HepG2 (cell line): ENCODE results near the gene GPBAR1. TPM values are rescaled to one million over a fixed set of nuclear protein-coding genes. Genes with fewer than 3 reads are reported as not detected.

Experiments used
- CEBPG ChIP-seq: IDR thresholded peaks from 2 replicates; pipeline ENCODE4 v1.6.1; 2016
- KDM5A ChIP-seq: fragments of 200-600 bp; sonication (generic); IDR thresholded peaks from 2 replicates; pipeline ENCODE4 v1.7.0; 2018; ENCODE audit warnings: antibody characterized with exemption, mild to moderate bottlenecking, low read length, borderline replicate concordance
- SMAD3 ChIP-seq: sonication (generic); formaldehyde crosslinking; IDR thresholded peaks from 2 replicates; pipeline ENCODE4 v1.4.0; 2020; ENCODE audit warnings: missing genetic modification reagents
- ZNF33A ChIP-seq: sonication (generic); formaldehyde crosslinking; IDR thresholded peaks from 2 replicates; pipeline ENCODE4 v1.5.1; 2020; ENCODE audit warnings: missing genetic modification reagents, mild to moderate bottlenecking, moderate library complexity, borderline replicate concordance
- ZNF670 ChIP-seq: sonication (generic); formaldehyde crosslinking; IDR thresholded peaks from 2 replicates; pipeline ENCODE4 v1.8.0; 2022; ENCODE audit warnings: mild to moderate bottlenecking, missing genetic modification reagents, borderline replicate concordance
- polyA plus RNA-seq, 8 experiments: library from polyadenylated mRNA; depleted of rRNA in 3 of 8; stranded (reverse) in 7 of 8; unstranded in 1 of 8; fragments of >200 nt; fragmentation: Illumina TruSeq in 4 of 8; extraction: Trizol in 4 of 8; gene quantifications; 2 replicates each; pipeline versions ENCODE4 v1.2.1 to v1.2.3, GENCODE V29; 2011 to 2016; ENCODE audit warnings: low read depth in 4 of 8, missing spikeins in 1 of 8, mixed read lengths in 1 of 8; ENCODE audit not compliant: insufficient read depth in 1 of 8
- total RNA-seq, 5 experiments: library from RNA; depleted of rRNA; stranded (reverse); fragments of >200 nt; fragmentation: Illumina TruSeq; extraction: Trizol; gene quantifications; 2 replicates each; pipeline ENCODE4 v1.2.3, GENCODE V29; 2016; ENCODE audit warnings: low read depth in 1 of 5
- TF ChIP-seq, protein P1 (sequence below): sonication (generic); formaldehyde crosslinking; IDR thresholded peaks from 2 replicates; pipeline ENCODE4 v1.5.1; 2020; ENCODE audit warnings: mild to moderate bottlenecking, missing genetic modification reagents, borderline replicate concordance
- TF ChIP-seq, protein P2 (sequence below): sonication (generic); formaldehyde crosslinking; IDR thresholded peaks from 2 replicates; pipeline ENCODE4 v1.4.0; 2020; ENCODE audit warnings: missing genetic modification reagents
- TF ChIP-seq, protein P3 (sequence below): sonication (generic); formaldehyde crosslinking; IDR thresholded peaks from 2 replicates; pipeline ENCODE4 v1.5.0; 2020; ENCODE audit warnings: missing genetic modification reagents
- TF ChIP-seq, protein P4 (sequence below): sonication (generic); formaldehyde crosslinking; IDR thresholded peaks from 2 replicates; pipeline ENCODE4 v1.4.0; 2020; ENCODE audit warnings: mild to moderate bottlenecking, missing genetic modification reagents, borderline replicate concordance
- TF ChIP-seq, protein P5 (sequence below): IDR thresholded peaks from 2 replicates; pipeline ENCODE4 v1.6.1; 2016; ENCODE audit warnings: control low read depth
- TF ChIP-seq, protein P6 (sequence below): sonication (generic); formaldehyde crosslinking; IDR thresholded peaks from 2 replicates; pipeline ENCODE4 v1.8.1; 2023; ENCODE audit warnings: mild to moderate bottlenecking, missing genetic modification reagents

The GPBAR1 gene
- total and polyA plus RNA-seq, 2 of the 13 experiments (the other 11 are each of a cell fraction or from before 2014, with no cell fraction given) = 0.05 to 0.09 TPM

DNA sequence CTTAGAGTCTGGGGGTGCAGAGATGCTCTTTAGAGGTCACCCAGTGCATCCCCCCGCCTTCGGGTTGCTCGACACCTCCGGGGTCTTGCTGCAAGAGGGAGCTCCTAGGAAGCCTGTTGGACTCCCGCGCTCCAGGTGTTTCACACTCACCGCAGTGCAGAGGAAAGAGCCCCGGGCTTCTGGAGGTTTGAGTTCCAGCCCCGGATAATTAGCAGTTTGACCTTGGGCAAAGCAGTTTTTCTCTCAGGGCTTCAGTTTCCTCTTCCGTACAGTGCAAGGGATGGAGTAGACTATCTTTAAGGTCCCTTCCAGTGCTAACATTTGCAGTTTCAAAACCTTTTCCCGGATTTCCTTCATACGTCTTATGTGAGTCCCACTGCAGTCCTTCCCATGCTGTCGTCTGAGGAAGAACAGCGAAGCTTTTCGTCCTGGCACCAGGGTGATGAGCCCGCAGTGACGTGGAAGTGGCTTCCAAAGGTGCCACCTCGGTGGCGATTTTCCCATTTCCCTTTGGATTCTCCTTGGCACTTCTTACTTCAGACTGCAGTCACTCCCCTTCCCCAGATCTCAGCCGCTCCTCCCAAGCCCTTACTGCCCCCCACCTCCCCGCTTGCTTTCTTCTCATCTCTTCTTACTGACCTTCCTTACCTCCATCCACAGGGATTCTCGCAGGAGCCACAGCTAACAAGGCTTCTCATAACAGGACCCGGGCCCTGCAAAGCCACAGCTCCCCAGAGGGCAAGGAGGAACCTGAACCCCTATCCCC, 10.1 kb downstream of the GPBAR1 start (continued):
- TF ChIP-seq, protein P1, sequence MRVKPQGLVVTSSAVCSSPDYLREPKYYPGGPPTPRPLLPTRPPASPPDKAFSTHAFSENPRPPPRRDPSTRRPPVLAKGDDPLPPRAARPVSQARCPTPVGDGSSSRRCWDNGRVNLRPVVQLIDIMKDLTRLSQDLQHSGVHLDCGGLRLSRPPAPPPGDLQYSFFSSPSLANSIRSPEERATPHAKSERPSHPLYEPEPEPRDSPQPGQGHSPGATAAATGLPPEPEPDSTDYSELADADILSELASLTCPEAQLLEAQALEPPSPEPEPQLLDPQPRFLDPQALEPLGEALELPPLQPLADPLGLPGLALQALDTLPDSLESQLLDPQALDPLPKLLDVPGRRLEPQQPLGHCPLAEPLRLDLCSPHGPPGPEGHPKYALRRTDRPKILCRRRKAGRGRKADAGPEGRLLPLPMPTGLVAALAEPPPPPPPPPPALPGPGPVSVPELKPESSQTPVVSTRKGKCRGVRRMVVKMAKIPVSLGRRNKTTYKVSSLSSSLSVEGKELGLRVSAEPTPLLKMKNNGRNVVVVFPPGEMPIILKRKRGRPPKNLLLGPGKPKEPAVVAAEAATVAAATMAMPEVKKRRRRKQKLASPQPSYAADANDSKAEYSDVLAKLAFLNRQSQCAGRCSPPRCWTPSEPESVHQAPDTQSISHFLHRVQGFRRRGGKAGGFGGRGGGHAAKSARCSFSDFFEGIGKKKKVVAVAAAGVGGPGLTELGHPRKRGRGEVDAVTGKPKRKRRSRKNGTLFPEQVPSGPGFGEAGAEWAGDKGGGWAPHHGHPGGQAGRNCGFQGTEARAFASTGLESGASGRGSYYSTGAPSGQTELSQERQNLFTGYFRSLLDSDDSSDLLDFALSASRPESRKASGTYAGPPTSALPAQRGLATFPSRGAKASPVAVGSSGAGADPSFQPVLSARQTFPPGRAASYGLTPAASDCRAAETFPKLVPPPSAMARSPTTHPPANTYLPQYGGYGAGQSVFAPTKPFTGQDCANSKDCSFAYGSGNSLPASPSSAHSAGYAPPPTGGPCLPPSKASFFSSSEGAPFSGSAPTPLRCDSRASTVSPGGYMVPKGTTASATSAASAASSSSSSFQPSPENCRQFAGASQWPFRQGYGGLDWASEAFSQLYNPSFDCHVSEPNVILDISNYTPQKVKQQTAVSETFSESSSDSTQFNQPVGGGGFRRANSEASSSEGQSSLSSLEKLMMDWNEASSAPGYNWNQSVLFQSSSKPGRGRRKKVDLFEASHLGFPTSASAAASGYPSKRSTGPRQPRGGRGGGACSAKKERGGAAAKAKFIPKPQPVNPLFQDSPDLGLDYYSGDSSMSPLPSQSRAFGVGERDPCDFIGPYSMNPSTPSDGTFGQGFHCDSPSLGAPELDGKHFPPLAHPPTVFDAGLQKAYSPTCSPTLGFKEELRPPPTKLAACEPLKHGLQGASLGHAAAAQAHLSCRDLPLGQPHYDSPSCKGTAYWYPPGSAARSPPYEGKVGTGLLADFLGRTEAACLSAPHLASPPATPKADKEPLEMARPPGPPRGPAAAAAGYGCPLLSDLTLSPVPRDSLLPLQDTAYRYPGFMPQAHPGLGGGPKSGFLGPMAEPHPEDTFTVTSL (CRISPR knock-in tag) = 0 out of 2 replicates have a peak, but pooled peaks have one; percentile 43
- TF ChIP-seq SMAD3 (CRISPR knock-in tag) = no peak
- TF ChIP-seq, protein P2, sequence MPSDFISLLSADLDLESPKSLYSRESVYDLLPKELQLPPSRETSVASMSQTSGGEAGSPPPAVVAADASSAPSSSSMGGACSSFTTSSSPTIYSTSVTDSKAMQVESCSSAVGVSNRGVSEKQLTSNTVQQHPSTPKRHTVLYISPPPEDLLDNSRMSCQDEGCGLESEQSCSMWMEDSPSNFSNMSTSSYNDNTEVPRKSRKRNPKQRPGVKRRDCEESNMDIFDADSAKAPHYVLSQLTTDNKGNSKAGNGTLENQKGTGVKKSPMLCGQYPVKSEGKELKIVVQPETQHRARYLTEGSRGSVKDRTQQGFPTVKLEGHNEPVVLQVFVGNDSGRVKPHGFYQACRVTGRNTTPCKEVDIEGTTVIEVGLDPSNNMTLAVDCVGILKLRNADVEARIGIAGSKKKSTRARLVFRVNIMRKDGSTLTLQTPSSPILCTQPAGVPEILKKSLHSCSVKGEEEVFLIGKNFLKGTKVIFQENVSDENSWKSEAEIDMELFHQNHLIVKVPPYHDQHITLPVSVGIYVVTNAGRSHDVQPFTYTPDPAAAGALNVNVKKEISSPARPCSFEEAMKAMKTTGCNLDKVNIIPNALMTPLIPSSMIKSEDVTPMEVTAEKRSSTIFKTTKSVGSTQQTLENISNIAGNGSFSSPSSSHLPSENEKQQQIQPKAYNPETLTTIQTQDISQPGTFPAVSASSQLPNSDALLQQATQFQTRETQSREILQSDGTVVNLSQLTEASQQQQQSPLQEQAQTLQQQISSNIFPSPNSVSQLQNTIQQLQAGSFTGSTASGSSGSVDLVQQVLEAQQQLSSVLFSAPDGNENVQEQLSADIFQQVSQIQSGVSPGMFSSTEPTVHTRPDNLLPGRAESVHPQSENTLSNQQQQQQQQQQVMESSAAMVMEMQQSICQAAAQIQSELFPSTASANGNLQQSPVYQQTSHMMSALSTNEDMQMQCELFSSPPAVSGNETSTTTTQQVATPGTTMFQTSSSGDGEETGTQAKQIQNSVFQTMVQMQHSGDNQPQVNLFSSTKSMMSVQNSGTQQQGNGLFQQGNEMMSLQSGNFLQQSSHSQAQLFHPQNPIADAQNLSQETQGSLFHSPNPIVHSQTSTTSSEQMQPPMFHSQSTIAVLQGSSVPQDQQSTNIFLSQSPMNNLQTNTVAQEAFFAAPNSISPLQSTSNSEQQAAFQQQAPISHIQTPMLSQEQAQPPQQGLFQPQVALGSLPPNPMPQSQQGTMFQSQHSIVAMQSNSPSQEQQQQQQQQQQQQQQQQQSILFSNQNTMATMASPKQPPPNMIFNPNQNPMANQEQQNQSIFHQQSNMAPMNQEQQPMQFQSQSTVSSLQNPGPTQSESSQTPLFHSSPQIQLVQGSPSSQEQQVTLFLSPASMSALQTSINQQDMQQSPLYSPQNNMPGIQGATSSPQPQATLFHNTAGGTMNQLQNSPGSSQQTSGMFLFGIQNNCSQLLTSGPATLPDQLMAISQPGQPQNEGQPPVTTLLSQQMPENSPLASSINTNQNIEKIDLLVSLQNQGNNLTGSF (CRISPR knock-in tag) = 0 out of 2 replicates have a peak, but pooled peaks have one; percentile 2
- TF ChIP-seq, protein P3, sequence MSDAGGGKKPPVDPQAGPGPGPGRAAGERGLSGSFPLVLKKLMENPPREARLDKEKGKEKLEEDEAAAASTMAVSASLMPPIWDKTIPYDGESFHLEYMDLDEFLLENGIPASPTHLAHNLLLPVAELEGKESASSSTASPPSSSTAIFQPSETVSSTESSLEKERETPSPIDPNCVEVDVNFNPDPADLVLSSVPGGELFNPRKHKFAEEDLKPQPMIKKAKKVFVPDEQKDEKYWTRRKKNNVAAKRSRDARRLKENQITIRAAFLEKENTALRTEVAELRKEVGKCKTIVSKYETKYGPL (CRISPR knock-in tag) = 0 out of 2 replicates have a peak, but pooled peaks have one; percentile 50
- TF ChIP-seq, protein P4, sequence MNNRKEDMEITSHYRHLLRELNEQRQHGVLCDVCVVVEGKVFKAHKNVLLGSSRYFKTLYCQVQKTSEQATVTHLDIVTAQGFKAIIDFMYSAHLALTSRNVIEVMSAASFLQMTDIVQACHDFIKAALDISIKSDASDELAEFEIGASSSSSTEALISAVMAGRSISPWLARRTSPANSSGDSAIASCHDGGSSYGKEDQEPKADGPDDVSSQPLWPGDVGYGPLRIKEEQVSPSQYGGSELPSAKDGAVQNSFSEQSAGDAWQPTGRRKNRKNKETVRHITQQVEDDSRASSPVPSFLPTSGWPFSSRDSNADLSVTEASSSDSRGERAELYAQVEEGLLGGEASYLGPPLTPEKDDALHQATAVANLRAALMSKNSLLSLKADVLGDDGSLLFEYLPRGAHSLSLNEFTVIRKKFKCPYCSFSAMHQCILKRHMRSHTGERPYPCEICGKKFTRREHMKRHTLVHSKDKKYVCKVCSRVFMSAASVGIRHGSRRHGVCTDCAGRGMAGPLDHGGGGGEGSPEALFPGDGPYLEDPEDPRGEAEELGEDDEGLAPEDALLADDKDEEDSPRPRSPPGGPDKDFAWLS (CRISPR knock-in tag) = no peak
- TF ChIP-seq ZNF33A = peak; percentile 79; the same call in 1 of the 2 replicates
- TF ChIP-seq, protein P5, sequence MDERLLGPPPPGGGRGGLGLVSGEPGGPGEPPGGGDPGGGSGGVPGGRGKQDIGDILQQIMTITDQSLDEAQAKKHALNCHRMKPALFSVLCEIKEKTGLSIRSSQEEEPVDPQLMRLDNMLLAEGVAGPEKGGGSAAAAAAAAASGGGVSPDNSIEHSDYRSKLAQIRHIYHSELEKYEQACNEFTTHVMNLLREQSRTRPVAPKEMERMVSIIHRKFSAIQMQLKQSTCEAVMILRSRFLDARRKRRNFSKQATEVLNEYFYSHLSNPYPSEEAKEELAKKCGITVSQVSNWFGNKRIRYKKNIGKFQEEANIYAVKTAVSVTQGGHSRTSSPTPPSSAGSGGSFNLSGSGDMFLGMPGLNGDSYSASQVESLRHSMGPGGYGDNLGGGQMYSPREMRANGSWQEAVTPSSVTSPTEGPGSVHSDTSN (CRISPR knock-in tag) = no peak
- peak; percentile 41; the same call in 1 of the 2 replicates for TF ChIP-seq KDM5A
- TF ChIP-seq CEBPG = no peak
- TF ChIP-seq, protein P6, sequence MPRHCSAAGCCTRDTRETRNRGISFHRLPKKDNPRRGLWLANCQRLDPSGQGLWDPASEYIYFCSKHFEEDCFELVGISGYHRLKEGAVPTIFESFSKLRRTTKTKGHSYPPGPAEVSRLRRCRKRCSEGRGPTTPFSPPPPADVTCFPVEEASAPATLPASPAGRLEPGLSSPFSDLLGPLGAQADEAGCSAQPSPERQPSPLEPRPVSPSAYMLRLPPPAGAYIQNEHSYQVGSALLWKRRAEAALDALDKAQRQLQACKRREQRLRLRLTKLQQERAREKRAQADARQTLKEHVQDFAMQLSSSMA (CRISPR knock-in tag) = peak; percentile 59; the same call in 1 of the 2 replicates
- TF ChIP-seq ZNF670 (CRISPR knock-in tag) = 0 out of 2 replicates have a peak, but pooled peaks have one; percentile 80
